GM19239 (cell line): Measurements from ENCODE around the gene SLC25A15.
"Not testable (repeated sequence)": the region's sequence is repeated elsewhere in the genome, so short reads cannot be mapped to it uniquely, and the experiment has no call there.

Experiments used
- DNase-seq: peaks from one replicate; pipeline ENCODE4 v3.0.0; 2011; ENCODE audit warnings: low spot score; ENCODE audit not compliant: insufficient read length
- FAIRE-seq: peaks from 2 replicates; lab custom pipeline; 2011; peaks lifted over from hg19 to GRCh38; lab: Jason Lieb, UNC

The SLC25A15 gene

GRCh38 chr13:40812102-40812501, 22.7 kb downstream of the SLC25A15 start:
- DNase-seq = no peak
- peak; percentile 68 for FAIRE-seq

- DNase-seq (no peak), FAIRE-seq (no peak)
These were observed 23.5 kb downstream of the SLC25A15 start for GRCh38 chr13:40812724-40813445.

GRCh38 chr13:40813667-40814454, 24.4 kb downstream of the SLC25A15 start:
- DNase-seq = peak; percentile 13
- peak; percentile 90 for FAIRE-seq

- FAIRE-seq (no peak), DNase-seq (no peak)
These were observed 25.4 kb downstream of the SLC25A15 start for GRCh38 chr13:40814803-40815202.

GRCh38 chr13:40818926-40819325, 29.5 kb downstream of the SLC25A15 start:
- FAIRE-seq (no peak), DNase-seq (no peak)

GRCh38 chr13:40819797-40820315, 30.4 kb downstream of the SLC25A15 start:
- no peak for FAIRE-seq
- no peak for DNase-seq

- DNase-seq, FAIRE-seq: not testable (repeated sequence)
These were observed 50.3 kb downstream of the SLC25A15 start for GRCh38 chr13:40839725-40840124.

GRCh38 chr13:40840955-40841354, 51.5 kb downstream of the SLC25A15 start:
- FAIRE-seq, DNase-seq: not testable (repeated sequence)
